ENCODE measurements around the gene DKK3.

The DKK3 gene

DNA sequence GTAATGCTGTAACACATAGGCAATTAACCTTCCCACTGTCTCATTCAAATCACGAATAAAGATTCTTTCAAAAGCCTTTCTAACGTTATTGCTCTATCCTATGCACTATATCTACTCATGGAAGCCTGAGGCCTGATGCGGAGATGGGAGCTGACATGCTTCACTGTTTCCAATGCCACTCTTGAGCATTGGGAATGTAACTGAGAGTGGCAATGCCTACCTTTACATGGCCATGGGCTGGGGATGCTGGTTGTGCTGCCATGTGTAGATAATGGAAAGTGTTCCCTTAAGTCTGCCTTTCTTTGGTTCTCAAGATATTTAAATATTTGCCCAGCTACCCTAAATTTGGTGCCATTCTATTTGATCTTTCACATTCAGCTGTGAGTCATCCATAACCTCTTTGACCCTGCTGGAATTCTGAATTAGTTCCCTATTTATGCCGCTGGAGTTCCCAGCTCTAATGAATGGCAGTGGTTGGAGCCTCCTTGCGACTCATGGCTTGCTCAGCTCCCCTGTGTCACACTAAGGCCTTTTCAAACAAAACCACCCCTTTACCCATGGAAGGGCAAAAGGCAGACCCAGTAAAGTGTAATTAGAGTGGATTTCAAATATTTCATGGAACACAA is 21.4 kb upstream of the DKK3 start:
- no peak for DNase-seq (ENCODE audit: low spot score)

DNA sequence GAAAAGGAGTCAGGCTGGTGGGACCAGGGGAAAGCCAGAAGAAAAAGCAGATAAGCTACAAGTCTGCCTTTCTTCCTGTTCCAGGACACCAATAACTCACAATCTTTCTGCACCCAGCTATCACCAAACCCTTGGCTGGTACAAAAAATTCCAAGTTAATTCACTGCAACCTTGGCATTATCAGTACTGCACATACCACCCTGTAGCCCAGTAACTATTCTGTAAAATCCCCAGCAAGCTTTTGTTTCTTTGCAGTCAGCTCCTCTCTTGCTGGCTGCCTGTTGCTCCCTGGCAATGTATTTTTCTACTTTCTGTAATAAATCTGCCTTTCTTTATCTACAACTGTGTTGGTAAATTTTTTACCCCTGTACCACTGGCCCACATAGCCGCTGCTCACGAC is 20.7 kb upstream of the DKK3 start:
- DNase-seq (ENCODE audit: low spot score): no peak

DNA sequence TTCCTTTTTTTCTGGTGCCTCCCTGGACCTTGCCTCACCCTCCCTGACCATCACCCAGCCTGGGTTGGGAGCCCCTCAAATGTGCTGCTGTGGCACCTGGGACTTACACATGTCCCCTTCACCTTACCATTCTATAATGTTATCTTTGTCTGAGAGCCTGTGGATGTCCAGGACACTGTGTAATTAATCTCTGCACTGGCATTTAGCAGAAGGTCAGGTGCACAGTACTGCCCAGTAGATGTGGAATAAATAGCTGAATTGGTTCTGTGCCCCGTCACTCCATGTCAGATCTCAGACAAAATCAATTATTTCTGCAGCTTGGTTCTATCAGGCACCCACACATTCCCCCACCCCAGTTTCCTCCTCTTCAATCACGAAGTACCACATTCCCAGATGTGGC is 19.9 kb upstream of the DKK3 start:
- DNase-seq (ENCODE audit: low spot score): no peak

DNA sequence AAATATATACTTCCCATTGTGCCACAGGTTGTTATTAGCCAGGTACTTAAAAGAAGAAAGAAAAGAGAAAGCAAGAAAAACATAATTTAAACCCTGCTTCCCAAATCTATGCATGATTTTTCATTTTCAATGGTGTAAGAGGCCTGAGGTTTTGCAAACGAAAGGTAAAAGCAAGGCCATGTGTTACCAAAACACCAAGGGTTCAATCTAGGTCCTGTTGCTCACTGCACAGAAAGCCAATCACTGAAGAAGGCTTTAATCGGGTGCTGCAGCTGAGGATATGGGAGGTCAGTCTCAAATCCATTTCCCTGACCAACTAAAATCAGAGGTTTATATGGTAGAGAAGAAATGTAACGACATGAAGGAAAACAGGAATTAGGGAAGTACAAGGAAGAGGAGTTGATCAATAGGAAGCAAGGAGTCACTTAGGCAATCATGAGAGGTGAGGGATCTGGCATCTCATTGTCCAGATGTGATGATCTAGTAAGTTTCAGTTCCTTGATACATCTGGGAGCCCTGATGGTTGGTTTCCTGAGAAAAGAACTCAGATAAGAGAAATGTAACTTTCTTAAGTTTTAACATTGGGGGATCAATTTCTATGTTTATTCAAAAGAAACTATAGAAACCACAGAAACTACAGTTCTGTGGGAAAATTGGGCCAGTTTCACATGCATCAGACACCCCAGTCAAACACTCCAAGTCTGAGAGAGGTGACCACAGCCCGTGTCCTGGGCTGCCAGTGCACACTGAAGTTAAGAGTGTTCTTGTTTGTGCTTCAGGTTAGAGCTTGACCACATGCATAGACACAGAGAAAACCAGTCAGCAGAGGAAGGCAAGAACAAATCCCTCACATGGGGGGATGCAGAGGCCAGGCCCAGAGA is 18.1 kb upstream of the DKK3 start:
- DNase-seq (ENCODE audit: low spot score): no peak

DNA sequence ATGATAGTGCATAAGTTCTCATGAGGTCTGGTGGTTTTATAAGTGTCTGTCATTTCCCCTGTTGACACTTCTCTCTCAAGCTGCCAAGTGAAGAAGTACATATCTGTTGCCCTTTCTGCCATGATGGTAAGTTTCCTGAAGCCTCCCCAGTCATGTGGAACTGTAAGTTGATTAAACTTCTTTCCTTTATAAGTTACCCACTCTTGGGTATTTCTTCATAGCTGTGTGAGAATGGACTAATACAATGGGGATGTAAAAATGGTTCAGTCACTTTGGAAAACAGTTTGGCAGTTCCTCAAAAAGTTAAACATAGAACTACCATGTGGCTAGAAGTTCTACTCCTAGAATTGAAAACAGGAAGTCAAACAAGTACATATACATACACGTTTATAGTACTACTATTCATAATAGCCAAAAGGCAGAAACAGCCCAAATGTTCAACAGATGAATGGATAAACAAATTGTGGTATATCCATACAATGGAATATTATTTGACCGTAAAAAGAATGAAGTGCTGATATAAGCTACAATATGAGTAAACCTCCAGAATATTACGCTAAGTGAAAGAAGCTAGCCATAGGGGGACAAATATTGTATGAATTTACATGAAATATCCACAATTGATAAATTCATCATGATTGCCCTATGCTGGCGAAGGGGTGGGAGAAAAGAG is 16.0 kb upstream of the DKK3 start:
- DNase-seq (ENCODE audit: low spot score): no peak

DNA sequence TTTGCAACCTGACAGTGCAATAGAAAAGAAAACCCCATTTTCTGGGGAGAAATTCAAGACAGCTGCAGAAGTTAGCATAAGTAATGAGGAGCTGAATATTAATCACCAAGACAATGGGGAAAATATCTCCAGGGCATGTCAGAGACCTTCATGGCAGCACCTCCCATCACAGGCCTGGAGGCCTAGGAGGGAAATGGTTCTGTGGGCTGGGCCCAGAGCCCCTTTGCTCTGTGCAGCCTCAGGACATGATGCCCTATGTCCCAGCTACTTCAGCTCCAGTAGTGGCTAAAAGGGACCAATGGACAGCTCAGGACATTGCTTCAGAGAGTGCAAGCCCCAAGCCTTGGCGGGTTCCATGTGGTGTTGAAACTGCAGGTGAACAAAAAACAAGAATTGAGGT is 14.6 kb upstream of the DKK3 start:
- no peak for DNase-seq (ENCODE audit: low spot score)

DNA sequence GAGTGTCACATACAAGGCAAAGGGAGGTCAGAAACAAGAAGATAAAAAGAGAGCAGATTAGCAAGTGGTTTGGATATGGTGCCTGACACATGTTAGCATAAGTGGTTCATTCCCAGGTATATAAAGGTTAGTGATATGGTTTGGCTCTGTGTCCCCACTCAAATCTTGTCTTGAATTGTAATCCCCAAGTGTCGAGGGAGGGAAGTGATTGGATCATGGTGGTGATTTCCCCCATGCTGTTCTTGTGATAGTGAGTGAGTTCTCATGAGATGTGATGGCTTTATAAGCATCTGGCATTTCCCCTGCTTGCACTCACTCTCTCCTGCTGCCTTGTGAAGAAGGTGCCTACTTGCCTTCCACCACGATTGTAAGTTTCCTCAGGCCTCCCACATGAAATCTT is 12.1 kb upstream of the DKK3 start:
- DNase-seq (ENCODE audit: low spot score): no peak

DNA sequence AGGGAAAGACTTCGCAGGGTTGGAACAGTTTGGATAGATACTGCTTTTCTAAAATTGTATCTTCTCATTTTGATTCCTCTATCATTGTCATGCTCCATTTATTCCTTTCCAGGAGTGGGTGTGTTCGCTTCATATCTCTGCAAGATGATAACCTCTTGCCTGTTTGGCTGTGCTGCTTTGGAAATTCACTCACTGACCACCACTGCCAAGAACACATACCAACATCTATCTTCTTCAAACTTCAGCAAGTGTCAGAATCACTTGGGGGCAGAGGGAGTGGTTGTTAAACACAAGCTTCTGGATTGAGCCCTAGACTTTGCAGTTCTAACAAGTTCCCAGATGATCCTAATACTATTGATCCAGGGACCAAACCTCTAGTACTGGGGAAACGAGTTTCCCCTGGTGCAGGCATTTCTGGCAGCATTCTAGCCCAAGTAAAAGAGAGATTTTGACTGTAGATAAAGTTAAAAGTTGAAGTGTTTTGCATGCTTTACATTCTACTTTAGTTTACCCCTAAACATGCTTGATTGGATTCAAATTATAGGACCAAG is 11.5 kb upstream of the DKK3 start:
- DNase-seq (ENCODE audit: low spot score): no peak

DNA sequence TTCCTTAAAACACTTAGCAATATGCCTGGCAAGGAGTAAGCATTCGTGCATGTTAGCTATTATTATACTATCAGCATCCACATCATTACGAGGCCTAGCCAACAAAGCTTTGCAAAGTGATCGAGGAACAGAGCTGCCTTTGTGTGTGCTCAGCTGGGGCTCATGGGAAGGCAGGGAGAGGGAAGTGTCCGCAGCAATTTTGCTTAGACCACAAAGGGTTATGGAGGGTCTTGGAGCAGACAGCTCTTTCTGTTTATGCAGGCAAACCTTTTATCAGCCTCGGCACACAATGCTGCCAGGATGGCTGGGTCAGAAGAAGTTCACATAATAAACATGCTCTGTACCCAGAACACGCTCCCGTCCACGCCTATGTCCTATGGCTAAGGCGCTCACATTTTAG is 10.9 kb upstream of the DKK3 start:
- no peak for DNase-seq (ENCODE audit: low spot score)

DNA sequence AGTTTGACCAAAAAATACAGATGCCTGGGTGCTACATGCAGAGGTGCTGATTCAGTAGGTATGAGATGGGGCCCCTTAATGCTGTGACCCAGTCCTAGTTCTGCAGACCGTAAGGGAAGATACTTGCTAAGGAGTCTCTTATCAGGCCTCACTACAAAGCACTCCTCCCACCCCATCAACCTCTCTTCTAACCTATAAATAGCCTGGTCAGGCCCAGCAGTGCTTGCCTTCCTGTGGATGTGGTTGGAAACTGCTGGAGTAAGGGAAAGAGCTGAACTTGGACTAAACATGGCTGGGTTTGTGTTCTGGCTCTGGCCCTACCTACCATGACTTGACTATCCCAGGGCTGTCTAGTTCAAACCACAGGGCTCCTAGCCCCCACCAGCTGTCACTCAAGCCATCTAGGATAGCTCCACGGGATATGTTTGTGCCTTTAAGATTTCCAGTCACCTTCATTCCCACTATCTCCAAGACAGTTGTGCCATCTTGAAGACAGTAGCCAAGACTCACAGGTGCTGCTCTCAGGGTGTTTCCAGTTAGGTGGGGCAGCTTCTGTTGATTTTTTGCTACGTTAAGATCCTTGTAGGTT is 9.5 kb upstream of the DKK3 start:
- DNase-seq (ENCODE audit: low spot score): no peak

DNA sequence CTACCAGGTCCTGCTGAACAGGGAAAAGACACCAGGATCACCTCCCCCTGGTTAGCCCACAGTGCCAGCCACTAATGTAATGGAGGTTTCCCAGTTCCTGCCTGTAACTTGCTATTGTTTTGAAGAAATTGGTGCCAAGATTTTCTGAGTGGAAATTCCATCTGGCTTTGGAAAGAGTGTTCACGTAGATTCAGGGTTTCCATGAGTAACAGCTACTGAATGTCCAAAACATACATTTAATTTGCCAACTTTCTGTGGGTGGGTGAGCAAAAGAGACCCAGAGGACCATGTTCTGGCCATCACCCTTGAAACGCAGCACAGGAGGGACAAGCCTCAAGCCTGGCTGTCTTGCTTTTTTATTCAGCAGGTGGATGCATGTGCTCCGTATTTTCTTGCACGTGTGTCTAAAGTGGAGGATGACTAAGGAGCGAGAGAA is 8.8 kb upstream of the DKK3 start:
- DNase-seq (ENCODE audit: low spot score): no peak

DNA sequence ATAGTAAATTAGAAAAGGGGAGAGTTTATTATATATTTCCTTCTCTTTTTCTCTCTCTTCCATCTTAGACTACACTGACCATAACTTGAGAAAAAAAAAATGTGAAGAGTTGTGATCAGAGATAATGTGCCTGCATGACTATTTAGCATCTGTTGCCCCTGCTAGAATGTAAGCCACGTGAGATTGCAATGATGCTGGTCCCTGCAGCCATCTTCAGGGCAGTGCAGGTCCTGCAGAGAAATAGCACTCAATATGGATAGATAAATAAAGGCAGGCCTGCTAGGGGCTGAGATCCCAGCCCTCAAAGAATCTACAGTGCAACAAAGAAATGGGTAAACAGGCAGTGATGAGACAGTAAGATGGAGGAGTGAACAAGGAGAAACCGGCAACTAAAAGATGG is 7.8 kb upstream of the DKK3 start:
- no peak for DNase-seq (ENCODE audit: low spot score)

DNA sequence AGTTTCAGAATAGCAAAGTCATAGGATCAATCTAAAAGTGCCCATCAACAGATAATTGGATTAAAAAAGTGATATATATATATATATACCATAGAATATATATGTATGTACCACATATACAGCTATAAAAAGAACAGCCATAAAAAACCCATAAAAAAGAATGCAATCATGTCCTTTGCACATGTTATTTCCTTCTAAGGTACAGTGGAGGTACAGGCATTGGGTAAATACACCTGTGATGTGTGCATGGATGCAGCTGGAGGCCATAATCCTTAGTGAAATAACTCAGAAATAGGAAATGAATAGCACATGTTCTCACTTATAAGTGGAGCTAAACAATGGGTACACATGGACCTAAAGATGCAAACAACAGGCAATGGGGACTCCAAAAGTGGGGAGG is 7.1 kb upstream of the DKK3 start:
- no peak for DNase-seq (ENCODE audit: low spot score)

DNA sequence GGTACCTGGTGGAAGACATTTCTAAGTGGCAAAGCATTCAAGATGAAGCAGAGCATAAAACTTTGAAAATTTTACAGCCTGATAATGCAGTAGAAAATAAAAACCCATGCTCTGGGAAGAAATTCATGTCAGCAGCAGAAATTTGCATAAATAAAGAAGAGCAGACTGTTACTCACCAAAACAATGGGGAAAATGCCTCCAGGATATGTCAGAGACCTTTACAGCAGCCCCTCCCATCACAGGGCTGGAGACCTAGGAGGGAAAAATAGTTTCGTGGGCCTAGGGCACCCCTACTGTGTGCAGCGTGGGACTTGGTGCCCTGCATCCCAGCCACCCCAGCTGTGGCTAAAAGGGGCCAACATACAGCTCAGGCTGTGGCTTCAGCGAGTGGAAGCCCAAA is 5.4 kb upstream of the DKK3 start:
- no peak for DNase-seq (ENCODE audit: low spot score)

DNA sequence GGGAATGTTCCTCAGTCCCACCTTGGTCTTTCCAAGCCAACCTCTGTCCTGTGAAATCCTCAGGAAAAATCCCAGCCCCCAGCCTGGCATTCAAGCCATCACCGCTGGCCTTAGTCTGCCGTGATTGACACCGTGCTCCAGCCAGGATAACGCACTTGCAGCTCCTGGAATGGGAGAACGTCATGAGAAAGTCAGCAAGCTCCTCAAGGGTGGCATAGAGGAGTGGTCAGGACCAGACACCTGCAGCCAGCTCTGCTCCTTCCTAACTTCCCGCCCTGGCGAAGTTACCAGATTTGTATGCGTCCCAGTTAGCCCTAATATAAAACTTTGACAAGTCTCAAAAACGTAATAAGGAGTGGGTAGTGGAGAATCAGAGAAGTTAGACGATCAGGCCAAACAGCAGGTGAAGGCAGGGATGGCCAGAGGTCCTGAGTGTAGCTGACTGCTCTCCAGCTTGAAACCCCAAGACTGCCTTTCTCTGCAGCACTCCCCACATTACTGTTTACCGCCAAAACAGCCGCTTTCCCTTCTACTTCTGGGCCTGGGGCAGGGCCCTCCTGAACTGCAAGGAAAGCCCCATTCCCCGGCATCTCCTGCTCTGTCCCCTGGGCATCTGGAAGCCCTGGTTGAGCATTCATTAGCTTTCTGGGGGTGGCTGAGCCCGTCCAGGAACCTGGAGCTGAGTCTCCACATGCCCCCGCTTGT is 1.3 kb upstream of the DKK3 start:
- DNase-seq (ENCODE audit: low spot score): no peak

DNA sequence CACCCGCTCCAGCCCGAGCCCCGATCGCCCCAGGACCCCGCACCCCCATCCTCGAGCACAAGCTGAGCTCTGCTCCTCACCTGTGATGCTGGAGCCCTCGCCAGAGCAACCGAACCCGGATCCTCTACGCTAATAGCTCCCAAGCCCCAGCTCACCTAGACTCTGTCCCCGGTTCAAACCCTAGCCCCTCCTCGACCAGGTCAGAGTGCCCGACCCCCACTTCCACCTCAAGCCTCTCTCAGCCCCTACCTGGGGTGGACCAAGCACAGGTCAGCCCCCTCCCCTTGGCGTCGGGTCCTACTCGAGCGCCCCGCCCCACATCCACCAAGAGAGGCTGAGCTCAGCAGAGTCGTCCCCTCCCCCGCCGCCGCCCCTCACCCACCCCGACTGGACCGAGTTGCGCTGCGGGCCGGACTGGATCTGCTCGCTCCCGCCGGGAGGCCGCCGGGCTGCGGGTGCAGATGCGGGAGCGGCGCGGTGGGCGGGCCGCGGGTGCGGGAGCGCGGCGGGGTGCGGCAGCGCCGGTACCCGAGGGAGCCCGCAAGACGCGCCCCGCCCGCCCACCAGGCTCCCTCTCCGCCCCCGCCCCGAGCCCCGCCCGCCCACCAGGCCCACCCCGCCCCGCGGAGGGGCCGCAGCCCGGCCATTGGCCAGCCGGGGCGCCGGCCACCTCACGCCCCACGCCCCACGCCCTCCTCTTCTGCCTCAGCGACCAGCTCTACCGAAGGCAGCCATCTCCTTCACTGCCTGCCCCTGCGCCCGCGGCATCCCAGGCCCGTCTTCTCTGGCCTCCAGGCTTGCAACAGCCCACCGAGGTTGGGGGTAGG is 577 bp upstream of the DKK3 start:
- DNase-seq (ENCODE audit: low spot score): no peak

DNA sequence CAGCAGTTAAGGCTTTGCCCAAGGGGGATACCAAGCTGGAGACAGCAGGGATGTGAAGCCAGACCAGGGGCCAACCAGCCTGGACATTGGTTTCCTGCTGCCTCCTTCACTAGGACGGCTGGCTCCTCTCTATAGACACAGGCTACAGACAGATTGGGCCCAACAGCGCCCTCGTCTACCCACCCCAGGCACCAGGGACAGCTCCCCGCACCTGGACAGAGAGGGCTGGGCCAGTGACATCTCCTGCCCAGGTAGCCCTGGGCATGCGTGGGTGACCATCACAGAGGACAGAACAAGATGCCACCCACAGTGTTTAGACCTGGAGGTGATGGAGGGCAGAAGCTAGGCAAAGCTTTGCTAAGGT is 1.2 kb downstream of the DKK3 start:
- DNase-seq (ENCODE audit: low spot score): no peak

DNA sequence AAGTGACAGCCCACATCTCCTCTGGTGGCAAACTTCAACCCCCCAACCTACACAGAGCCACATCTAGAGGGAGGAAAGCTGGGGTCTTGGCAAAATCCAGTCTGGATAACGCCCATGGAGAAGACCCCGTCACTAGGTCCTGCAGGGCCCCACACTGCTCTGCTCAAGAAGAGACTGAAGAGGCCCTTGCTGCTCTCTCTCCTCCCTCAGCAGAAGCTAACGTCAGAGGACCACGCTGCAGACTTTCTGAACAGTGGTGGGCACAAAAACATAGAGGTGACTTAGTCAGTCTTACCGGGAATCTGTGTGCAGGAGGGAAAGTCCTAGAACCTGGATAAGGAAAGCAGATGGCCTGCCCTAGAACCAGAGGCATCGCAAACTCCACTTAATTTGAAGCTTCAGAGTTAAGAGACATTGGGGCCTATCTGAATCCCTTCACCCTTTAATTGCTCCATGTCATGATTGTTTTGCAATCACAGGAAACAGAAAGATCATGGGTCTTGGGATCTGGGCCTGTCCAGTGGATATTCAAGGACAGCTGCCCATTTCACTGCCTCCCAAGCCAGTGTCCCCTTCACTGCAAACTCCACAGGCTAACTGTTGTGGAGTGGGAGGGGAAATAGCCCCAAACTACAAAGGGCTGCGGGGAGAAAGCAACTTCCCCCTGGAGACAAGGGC is 1.7 kb downstream of the DKK3 start:
- no peak for DNase-seq (ENCODE audit: low spot score)

DNA sequence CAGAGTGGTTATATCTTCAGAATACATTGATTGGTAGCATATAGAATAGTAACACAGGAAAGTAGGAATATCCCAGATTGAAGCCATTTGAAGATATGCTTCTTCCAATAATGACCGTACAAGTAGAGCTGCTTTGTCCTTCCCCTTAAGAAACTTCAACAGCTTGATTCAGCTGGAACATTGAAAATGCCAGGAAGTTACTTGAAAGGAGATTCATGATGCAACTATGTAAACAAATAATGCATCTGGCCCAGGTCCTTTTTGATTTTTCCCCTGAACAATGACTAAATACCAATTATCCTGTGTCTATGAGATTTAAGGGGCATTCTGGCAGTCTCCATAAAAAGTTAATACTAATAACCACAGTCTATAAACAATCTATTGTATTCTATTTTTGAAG is 3.0 kb downstream of the DKK3 start:
- DNase-seq (ENCODE audit: low spot score): no peak

DNA sequence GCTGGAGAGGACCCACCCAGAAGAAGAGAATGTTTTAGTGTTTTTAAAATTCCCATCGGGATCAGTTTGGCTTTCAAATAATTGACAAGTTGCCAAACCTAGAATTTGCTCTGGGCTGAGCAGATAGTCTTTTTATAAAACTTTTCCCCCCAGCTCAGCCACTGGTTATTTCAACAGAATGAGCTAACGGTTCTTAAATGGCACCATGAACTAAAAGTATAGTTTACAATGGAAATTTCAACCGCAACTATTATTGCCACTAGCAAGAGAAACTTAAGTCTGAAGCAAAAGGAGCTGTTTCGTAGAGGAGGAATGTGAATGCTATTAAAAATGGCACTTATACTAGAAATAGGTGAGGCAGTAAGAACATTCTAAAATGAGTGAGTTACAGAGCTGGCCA is 3.4 kb downstream of the DKK3 start:
- no peak for DNase-seq (ENCODE audit: low spot score)

DNA sequence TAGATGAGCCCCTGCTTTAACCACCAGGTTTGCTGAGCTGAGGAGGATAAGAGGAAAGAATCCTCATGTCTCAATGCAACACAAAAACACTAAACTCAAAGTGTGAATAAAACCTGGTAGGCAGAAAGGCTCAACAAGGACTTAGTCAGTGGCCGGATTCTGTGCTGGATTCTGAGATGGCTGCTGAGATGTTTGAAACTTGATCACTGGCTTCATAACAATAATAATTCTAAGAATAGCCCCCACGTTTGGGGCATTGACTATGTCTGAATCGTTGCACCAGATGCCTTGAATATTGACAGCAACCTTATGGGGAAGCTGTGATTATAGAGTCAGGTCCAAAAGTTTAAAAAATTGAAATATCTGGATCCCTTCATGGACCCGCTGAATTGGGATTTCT is 4.6 kb downstream of the DKK3 start:
- DNase-seq (ENCODE audit: low spot score): no peak

All from hematopoietic multipotent progenitor cell treated with erythropoietin and hydrocortisone succinate and interleukin-3 and kit ligand, for 15 days (in vitro differentiated cells).